Upper lobe of right lung (tissue), 1 donor: ENCODE results near the gene ZNF420. TPM values are rescaled to one million over a fixed set of nuclear protein-coding genes. Genes with fewer than 3 reads are reported as not detected.
"Not testable (repeated sequence)": the region's sequence is repeated elsewhere in the genome, so short reads cannot be mapped to it uniquely, and the experiment has no call there.

Experiments used
- ATAC-seq: fragments of 200-7000 bp; cut with Tn5 transposase; one replicate; pipeline ENCODE4 v1.9.1; 2020; ENCODE audit warnings: mild to moderate bottlenecking, moderate library complexity
- DNase-seq: peaks from one replicate; pipeline ENCODE4 v3.0.0-alpha.2; 2020
- H3K27ac ChIP-seq: fragments of 200-600 bp; one replicate; pipeline ENCODE4 v1.8.0; 2022
- H3K27me3 ChIP-seq: fragments of 200-600 bp; one replicate; pipeline ENCODE4 v1.8.0; 2022; ENCODE audit warnings: mild to moderate bottlenecking
- H3K36me3 ChIP-seq: fragments of 200-600 bp; one replicate; pipeline ENCODE4 v1.8.0; 2022
- H3K4me1 ChIP-seq: fragments of 200-600 bp; one replicate; pipeline ENCODE4 v1.8.0; 2022
- H3K4me3 ChIP-seq: fragments of 200-600 bp; one replicate; pipeline ENCODE4 v1.8.0; 2022; ENCODE audit warnings: mild to moderate bottlenecking
- H3K9me3 ChIP-seq: fragments of 200-600 bp; one replicate; pipeline ENCODE4 v1.8.0; 2022
- intact Hi-C: fragments of 100-400 bp; cut with DNase I; formaldehyde crosslinking; loops from one replicate; pipeline ENCODE4 v1.11.0; 2022
- long read RNA-seq: library from polyadenylated mRNA; unstranded; transcript quantifications from one replicate; pipeline ENCODE4 v2.0.0, GENCODE V29; 2021
- total RNA-seq: library from RNA; stranded (reverse); fragmentation: NEBNext Ultra II Directional; extraction: Animal tissue kit (Norgen Biotek cat#: 25700); gene quantifications from one replicate; pipeline ENCODE4 v1.2.1, GENCODE V29; 2021
- TF ChIP-seq, protein P1 (sequence below): fragments of 200-600 bp; IDR thresholded peaks from one replicate; pipeline ENCODE4 v1.8.0; 2022; ENCODE audit warnings: antibody characterized with exemption
- donor health status: DM: no; HTN: yes; CAD: no; lungs with severe emphysema.

ZNF420 gene
- 8.7 TPM for total RNA-seq
- long read RNA-seq, transcript ZNF420-202 (5 exons, 3,535 nt): major isoform, 10 of 16 reads
- long read RNA-seq, partial matches to known transcripts: 1 of 16 reads
- long read RNA-seq, other reads (novel, unspliced or antisense): 5 of 16 reads

DNA sequence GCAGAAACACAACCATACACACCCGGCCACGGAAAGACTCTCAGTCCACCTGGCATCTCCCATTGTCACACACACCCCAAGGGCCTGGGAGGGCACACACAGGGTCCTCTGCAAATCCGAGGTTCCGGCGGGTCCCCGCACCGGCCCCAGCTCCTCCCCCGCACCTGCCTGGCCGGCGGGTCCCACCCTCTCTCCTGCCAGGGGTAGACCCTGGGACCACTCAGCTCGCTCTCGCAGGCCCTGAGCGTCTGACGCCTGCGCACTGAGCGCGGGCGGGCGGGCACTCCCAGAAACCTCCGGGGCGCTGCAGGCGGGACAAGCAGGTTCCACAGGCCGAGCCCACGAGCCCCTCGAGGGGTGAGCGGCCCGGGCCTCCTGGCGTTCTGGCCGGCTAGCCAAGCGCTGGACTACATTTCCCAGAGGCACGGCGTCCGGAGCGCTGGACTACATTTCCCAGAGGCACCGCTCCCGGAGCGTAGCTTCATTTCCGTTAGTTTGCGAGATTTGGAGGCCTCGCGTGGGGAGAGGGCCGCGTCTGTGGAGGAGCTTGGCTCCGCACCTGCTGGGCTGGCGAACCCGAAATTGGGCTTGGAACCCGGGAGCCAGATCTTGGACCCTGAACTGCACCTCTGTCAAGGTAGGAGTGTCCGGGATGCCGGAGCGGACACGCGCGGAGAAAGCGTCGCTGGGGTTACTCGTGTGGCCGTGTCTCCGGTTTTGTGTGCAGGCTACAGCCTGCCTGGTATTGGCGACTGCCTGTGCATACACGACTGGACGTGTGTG lies at the start of gene ZNF420:
TSS of gene ZNF420 (plus strand) at position 500 of the 783 bp plus-strand sequence. CDS start 10,686 bp downstream, outside the sequence.
- intact Hi-C loops: no loop called here
- peak within 1 kb of the TSS; percentile 84 for H3K4me3 ChIP-seq

DNA sequence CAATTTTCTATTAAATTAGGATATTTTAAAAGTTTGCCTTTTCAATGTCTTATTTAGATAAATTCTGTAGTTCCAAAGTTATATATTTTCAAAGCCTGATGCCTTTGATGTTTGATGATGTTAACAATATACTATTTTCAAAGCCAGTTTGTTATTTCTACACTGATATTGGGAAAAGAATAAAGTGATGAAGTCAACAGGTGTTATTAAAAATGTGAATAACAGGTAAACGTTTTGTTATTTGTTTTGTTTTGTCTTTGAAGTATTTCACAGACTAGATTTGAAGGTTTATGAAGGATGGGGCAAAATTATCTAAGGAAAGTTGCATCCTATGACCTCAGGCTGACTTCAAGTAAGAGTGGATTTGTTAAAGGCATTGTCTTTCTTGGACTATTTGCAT lies 33.1 kb upstream of the ZNF420 start:
- Histone ChIP-seq H3K27me3 (no peaks in the 10 kb centered on the region), H3K36me3 (no peaks in the 10 kb centered on the region), H3K4me3 (no peak overlapping the region), H3K27ac (no peak overlapping the region), H3K9me3 (peaks cover 3% of the 10 kb centered on the region), H3K4me1 (no peaks in the 10 kb centered on the region)
- ATAC-seq (no peak), DNase-seq (no peak)
- intact Hi-C loops: no loop called here
- TF ChIP-seq, protein P1, sequence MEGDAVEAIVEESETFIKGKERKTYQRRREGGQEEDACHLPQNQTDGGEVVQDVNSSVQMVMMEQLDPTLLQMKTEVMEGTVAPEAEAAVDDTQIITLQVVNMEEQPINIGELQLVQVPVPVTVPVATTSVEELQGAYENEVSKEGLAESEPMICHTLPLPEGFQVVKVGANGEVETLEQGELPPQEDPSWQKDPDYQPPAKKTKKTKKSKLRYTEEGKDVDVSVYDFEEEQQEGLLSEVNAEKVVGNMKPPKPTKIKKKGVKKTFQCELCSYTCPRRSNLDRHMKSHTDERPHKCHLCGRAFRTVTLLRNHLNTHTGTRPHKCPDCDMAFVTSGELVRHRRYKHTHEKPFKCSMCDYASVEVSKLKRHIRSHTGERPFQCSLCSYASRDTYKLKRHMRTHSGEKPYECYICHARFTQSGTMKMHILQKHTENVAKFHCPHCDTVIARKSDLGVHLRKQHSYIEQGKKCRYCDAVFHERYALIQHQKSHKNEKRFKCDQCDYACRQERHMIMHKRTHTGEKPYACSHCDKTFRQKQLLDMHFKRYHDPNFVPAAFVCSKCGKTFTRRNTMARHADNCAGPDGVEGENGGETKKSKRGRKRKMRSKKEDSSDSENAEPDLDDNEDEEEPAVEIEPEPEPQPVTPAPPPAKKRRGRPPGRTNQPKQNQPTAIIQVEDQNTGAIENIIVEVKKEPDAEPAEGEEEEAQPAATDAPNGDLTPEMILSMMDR: no peak

More for the DNA sequence above, at the start of gene ZNF420:
- DNase-seq (peak; percentile 97), ATAC-seq (peak; percentile 100)
- Histone ChIP-seq H3K4me1 (peaks cover 7% of the 10 kb centered on the region), H3K9me3 (peaks cover 12% of the 10 kb centered on the region), H3K36me3 (no peaks in the 10 kb centered on the region), H3K27me3 (no peaks in the 10 kb centered on the region), H3K27ac (peak within 1 kb of the TSS; percentile 78)
- TF ChIP-seq, protein P1: no peak

DNA sequence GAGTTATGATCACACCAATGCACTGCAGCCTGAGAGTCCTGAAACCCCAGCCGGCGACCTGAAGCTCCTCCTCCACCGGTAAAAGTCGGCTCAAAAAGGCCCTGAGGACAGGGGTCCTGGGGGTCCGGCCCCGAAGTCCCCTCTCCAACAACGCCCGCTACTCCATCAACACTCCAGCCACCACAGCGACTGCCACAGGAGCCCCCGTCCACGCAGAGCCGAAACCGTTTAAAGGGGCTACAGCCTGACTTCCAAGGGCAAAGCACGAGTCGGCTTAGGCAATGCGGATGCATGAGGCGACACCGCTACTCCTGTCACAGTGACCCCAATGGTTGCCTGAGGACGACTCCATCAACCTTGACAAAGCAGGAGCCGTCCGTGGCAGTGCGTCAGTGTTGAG lies 22.9 kb upstream of the ZNF420 start:
- Histone ChIP-seq H3K27ac (no peak overlapping the region), H3K4me3 (no peak overlapping the region), H3K4me1 (no peaks in the 10 kb centered on the region), H3K27me3 (no peaks in the 10 kb centered on the region), H3K36me3 (no peaks in the 10 kb centered on the region), H3K9me3 (no peaks in the 10 kb centered on the region)
- ATAC-seq (no peak), DNase-seq (no peak)
- TF ChIP-seq, protein P1: no peak
- intact Hi-C loops: no loop called here

DNA sequence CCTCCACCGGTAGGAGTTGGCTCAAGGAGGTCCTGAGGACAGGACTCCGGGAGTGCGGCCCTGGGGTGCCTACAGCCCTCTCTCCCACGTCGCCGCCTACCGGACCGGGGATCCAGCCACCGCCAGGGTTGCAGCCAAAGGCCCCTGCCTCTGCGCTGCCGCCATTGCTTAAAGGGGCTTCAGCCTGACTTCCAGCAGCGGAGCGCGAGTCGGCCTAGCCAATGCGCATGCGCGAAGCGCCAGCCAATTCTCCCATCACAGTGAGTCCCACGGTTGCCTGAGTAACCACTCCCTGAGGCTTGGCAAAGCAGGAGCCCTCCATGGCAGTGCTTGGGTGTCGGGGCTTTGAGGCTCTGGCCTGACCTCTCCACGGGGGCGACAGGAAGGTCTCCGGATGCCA lies 21.5 kb upstream of the ZNF420 start:
- intact Hi-C loops: no loop called here
- Histone ChIP-seq H3K36me3 (no peaks in the 10 kb centered on the region), H3K9me3 (peaks cover 8% of the 10 kb centered on the region), H3K27ac (no peak overlapping the region), H3K4me3 (no peak overlapping the region), H3K4me1 (no peaks in the 10 kb centered on the region), H3K27me3 (no peaks in the 10 kb centered on the region)
- DNase-seq (no peak), ATAC-seq (no peak)
- TF ChIP-seq, protein P1: no peak

DNA sequence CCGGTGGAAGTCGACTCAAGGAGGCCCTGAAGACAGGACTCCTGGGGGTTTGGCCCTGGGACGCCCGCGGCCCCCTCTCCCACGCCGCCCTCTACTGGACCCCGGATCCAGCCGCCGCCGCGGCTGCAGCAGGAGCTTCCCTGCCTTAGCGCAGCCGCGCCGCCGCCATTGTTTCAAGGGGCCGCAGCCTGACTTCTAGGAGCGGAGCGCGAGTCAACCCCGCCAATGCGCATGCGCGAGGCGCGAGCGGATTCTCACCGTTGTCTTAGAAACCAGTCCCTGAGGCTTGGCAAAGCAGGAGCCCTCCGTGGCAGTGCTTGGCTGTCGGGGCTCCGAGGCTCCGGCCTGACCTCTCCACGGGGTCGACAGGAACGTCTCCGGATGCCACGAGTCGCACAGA lies 19.1 kb upstream of the ZNF420 start:
- DNase-seq (peak; percentile 63), ATAC-seq (no peak)
- H3K4me1 ChIP-seq: no peaks in the 10 kb centered on the region
- H3K9me3 ChIP-seq: peaks cover 9% of the 10 kb centered on the region
- no peak overlapping the region for H3K4me3 ChIP-seq
- no peak overlapping the region for H3K27ac ChIP-seq
- no peaks in the 10 kb centered on the region for H3K36me3 ChIP-seq
- TF ChIP-seq, protein P1: no peak
- no peaks in the 10 kb centered on the region for H3K27me3 ChIP-seq
- intact Hi-C loops: no loop called here

DNA sequence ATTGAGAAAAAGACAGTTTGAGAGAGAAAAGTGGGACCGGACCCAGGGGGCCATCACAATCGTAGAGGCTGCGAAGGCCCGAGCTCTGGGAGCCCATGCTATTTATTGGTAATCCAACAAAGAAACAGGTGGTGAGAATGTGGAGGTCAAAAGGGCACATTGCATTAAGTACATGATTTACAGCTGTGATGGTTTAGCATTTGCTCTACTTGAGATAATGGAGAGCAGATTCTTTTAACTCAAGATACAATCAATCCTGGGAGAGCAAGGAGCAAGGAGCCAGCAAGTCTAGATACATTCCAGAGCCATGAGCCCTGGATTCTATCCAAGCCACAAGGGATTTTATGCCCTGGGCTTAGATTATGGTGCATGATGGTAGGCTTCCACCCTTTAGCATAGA lies 13.3 kb upstream of the ZNF420 start:
- ATAC-seq, DNase-seq, H3K27me3 ChIP-seq, H3K4me3 ChIP-seq, H3K4me1 ChIP-seq, H3K27ac ChIP-seq, intact Hi-C loops, H3K36me3 ChIP-seq: not testable (repeated sequence)
- peaks cover 27% of the 10 kb centered on the region for H3K9me3 ChIP-seq
